Activated T-cell treated with anti-CD3 and anti-CD28 coated beads, Interleukin-2, amount 50 U/mL, for 72 hours (primary cell): ENCODE results near the gene NUAK2. TPM values are rescaled to one million over a fixed set of nuclear protein-coding genes. Genes with fewer than 3 reads are reported as not detected.

ENCODE experiments used
- ATAC-seq, 2 donors: fragments of 150-1000 bp; cut with Tn5 transposase; replicated peaks in 1 of 2; 2 replicates each; pipeline ENCODE4 v1.10.0; 2021; ENCODE audit warnings: moderate library complexity in 2 of 2, mild to moderate bottlenecking in 1 of 2
- DNase-seq, 2 donors: peaks; one replicate each; pipeline ENCODE4 v3.0.0; 2021 to 2022; ENCODE audit warnings: mixed read lengths in 1 of 2
- H3K27ac Mint-ChIP-seq: one replicate; pipeline ENCODE4 v1.8.0; 2022; ENCODE audit warnings: mild to moderate bottlenecking, moderate library complexity, mixed read lengths
- H3K27me3 Mint-ChIP-seq: one replicate; pipeline ENCODE4 v1.8.0; 2022; ENCODE audit warnings: low read depth, mixed read lengths
- H3K36me3 Mint-ChIP-seq, 2 donors: one replicate each; pipeline ENCODE4 v1.8.0; 2022; ENCODE audit warnings: mixed read lengths in 2 of 2, mild to moderate bottlenecking in 1 of 2; ENCODE audit not compliant: insufficient read depth in 2 of 2
- H3K4me1 Mint-ChIP-seq: one replicate; pipeline ENCODE4 v1.8.0; 2022; ENCODE audit warnings: low read depth, mixed read lengths
- H3K4me3 Mint-ChIP-seq, 2 donors: one replicate each; pipeline ENCODE4 v1.8.0; 2022; ENCODE audit warnings: mild to moderate bottlenecking in 2 of 2, mixed read lengths in 2 of 2, moderate library complexity in 2 of 2
- H3K9me3 Mint-ChIP-seq, 2 donors: one replicate each; pipeline ENCODE4 v1.8.0; 2022; ENCODE audit warnings: mixed read lengths in 2 of 2
- total RNA-seq, 2 donors: library from RNA; stranded (reverse); gene quantifications; one replicate each; pipeline ENCODE4 v1.2.3, GENCODE V29; 2022

The NUAK2 gene
- total RNA-seq, 2 donors from 2014 or later, result 5.4 to 5.7 TPM

DNA sequence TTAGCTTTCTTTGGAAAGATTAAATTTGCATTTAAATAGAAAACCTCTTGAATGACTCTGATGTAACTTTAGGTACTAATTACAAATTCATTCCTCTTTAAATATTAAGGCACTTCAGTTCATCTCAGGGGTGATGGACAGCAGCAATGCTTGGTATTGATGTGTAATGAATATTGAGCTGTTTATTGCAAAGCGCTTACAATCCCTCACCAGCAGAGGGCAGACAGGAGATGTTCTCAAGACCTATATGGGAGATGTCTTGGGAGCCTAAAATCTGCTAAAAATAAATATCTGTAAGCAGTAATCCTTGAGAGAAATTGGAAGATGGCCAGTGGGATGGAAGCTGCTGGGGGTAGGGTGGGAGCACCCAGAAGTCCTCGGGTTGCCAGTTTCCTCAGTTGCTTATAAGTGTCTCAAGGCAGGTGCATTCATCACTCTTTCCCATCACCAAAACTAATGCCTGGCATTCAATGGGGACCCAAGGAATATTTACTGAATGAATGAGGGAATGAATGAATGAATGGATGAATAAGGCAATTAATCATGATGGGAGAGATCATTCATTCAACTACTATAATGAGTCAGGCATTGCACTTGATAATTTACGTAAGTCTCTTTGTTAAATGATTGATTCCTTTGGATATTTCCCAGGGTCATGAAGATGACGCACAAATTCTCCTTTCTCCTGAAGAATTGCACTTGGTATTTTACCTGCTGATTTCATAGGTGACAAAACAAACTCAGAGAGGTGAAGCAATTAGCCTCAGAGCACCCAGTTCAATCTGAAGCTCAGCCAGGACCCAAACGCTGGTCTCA is 32.9 kb upstream of the NUAK2 start:
- Mint-ChIP-seq H3K36me3 (no peaks in the 10 kb centered on the region), H3K27ac (no peak overlapping the region)

GRCh38 chr1:205353612-205354011 is 32.1 kb upstream of the NUAK2 start:
- no peaks in the 10 kb centered on the region for H3K9me3 Mint-ChIP-seq
- H3K27ac Mint-ChIP-seq, result no peak overlapping the region
- ATAC-seq, result no peak
- no peaks in the 10 kb centered on the region for H3K36me3 Mint-ChIP-seq
- no peak for DNase-seq
- no peaks in the 10 kb centered on the region for H3K4me1 Mint-ChIP-seq
- H3K27me3 Mint-ChIP-seq, result peaks cover 29% of the 10 kb centered on the region
- no peak overlapping the region for H3K4me3 Mint-ChIP-seq

More for the DNA sequence above, 32.9 kb upstream of the NUAK2 start:
- ATAC-seq (peak; percentile 41 to 61), DNase-seq (peak; percentile 60 to 62)
- Mint-ChIP-seq H3K9me3 (no peaks in the 10 kb centered on the region), H3K27me3 (peaks cover 28% of the 10 kb centered on the region), H3K4me1 (no peaks in the 10 kb centered on the region), H3K4me3 (no peak overlapping the region)

- H3K4me1 Mint-ChIP-seq, result no peaks in the 10 kb centered on the region
- no peak overlapping the region for H3K4me3 Mint-ChIP-seq
- H3K9me3 Mint-ChIP-seq, result no peaks in the 10 kb centered on the region
- peaks cover 27% of the 10 kb centered on the region for H3K27me3 Mint-ChIP-seq
- DNase-seq (no peak), ATAC-seq (no peak)
- no peaks in the 10 kb centered on the region for H3K36me3 Mint-ChIP-seq
- H3K27ac Mint-ChIP-seq, result no peak overlapping the region
Measured at GRCh38 chr1:205353191-205353590, 31.6 kb upstream of the NUAK2 start.

DNA sequence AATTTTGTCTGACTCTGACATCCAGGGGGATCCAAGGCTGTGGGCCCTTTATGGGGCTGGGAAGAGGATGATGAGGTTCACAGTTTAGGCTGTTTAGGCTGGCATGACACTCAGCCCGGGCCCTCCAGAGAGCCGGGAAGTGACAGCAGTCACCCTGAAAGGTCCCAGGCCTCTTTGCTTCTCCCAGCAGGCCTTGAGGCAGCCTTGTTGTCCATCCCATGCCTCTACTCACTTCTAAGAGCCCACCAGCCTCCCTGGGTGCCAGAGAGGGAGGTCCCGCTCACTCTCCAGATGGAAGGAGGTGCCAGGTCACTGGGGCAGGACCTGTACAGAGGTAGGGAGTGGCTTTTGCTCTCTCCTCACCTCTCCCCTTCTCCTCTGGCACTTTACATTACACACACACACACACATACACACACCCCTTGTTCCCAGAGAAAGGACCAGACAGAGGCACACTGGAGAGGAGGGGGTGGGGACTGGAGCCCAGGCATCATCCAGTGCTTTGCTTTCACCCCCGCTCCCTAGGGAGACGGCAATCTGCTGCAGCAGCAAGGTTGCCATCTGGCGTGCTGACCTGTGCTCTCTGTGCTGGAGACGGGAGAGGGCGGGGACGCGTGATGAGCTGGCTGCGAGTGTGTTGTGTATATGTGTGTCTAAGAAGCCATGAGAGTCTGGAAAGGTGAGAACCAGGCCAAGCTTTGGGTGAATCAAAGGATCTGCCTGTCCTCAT is 30.6 kb upstream of the NUAK2 start:
- H3K4me1 Mint-ChIP-seq, result no peaks in the 10 kb centered on the region
- H3K36me3 Mint-ChIP-seq, result no peaks in the 10 kb centered on the region
- H3K4me3 Mint-ChIP-seq, result no peak overlapping the region
- no peaks in the 10 kb centered on the region for H3K9me3 Mint-ChIP-seq
- H3K27me3 Mint-ChIP-seq, result peaks cover 23% of the 10 kb centered on the region
- no peak for ATAC-seq
- no peak for DNase-seq
- no peak overlapping the region for H3K27ac Mint-ChIP-seq

GRCh38 chr1:205350691-205351141 is 29.2 kb upstream of the NUAK2 start:
- no peak overlapping the region for H3K27ac Mint-ChIP-seq
- H3K4me3 Mint-ChIP-seq, result no peak overlapping the region
- H3K36me3 Mint-ChIP-seq, result no peaks in the 10 kb centered on the region
- no peaks in the 10 kb centered on the region for H3K4me1 Mint-ChIP-seq
- ATAC-seq, result no peak
- no peak for DNase-seq
- peaks cover 28% of the 10 kb centered on the region for H3K27me3 Mint-ChIP-seq
- no peaks in the 10 kb centered on the region for H3K9me3 Mint-ChIP-seq

DNA sequence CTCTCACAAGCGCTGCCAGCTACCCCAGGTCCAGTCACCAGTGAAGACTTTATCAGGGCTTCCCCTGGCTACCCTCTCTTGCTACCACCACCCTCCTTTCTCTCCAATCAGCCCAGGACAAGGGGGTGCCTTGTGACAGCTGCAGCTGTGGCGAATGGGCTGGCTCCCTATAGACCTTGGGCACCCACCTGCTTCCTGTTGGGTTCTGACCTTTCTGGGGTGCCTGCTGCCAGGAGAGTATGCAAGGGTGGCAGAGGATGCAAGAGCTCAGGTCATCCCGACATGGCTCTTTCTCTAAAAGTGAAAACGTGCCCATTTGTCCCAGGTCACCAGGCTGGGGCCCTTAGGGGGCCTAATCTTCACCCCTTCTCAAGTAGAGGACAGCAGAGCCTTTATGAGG is 28.6 kb upstream of the NUAK2 start:
- DNase-seq (no peak), ATAC-seq (no peak)
- H3K27me3 Mint-ChIP-seq, result peaks cover 34% of the 10 kb centered on the region
- no peak overlapping the region for H3K27ac Mint-ChIP-seq
- H3K4me1 Mint-ChIP-seq, result no peaks in the 10 kb centered on the region
- no peak overlapping the region for H3K4me3 Mint-ChIP-seq
- no peaks in the 10 kb centered on the region for H3K36me3 Mint-ChIP-seq
- no peaks in the 10 kb centered on the region for H3K9me3 Mint-ChIP-seq

- Mint-ChIP-seq H3K9me3 (no peaks in the 10 kb centered on the region), H3K27ac (no peak overlapping the region), H3K4me3 (no peak overlapping the region), H3K27me3 (peaks cover 46% of the 10 kb centered on the region), H3K4me1 (peaks cover 9% of the 10 kb centered on the region), H3K36me3 (no peaks in the 10 kb centered on the region)
- ATAC-seq, result no peak
- no peak for DNase-seq
Measured at GRCh38 chr1:205348554-205349487, 27.3 kb upstream of the NUAK2 start.

- no peak for ATAC-seq
- no peaks in the 10 kb centered on the region for H3K36me3 Mint-ChIP-seq
- no peak overlapping the region for H3K4me3 Mint-ChIP-seq
- peaks cover 56% of the 10 kb centered on the region for H3K27me3 Mint-ChIP-seq
- no peaks in the 10 kb centered on the region for H3K9me3 Mint-ChIP-seq
- peaks cover 9% of the 10 kb centered on the region for H3K4me1 Mint-ChIP-seq
- H3K27ac Mint-ChIP-seq, result no peak overlapping the region
- no peak for DNase-seq
Measured at GRCh38 chr1:205346956-205347574, 25.5 kb upstream of the NUAK2 start.

GRCh38 chr1:205345761-205346160 is 24.2 kb upstream of the NUAK2 start:
- H3K27ac Mint-ChIP-seq, result no peak overlapping the region
- no peak for ATAC-seq
- H3K9me3 Mint-ChIP-seq, result no peaks in the 10 kb centered on the region
- H3K4me1 Mint-ChIP-seq, result peaks cover 9% of the 10 kb centered on the region
- no peak for DNase-seq
- H3K4me3 Mint-ChIP-seq, result no peak overlapping the region
- no peaks in the 10 kb centered on the region for H3K36me3 Mint-ChIP-seq
- H3K27me3 Mint-ChIP-seq, result peaks cover 59% of the 10 kb centered on the region

DNA sequence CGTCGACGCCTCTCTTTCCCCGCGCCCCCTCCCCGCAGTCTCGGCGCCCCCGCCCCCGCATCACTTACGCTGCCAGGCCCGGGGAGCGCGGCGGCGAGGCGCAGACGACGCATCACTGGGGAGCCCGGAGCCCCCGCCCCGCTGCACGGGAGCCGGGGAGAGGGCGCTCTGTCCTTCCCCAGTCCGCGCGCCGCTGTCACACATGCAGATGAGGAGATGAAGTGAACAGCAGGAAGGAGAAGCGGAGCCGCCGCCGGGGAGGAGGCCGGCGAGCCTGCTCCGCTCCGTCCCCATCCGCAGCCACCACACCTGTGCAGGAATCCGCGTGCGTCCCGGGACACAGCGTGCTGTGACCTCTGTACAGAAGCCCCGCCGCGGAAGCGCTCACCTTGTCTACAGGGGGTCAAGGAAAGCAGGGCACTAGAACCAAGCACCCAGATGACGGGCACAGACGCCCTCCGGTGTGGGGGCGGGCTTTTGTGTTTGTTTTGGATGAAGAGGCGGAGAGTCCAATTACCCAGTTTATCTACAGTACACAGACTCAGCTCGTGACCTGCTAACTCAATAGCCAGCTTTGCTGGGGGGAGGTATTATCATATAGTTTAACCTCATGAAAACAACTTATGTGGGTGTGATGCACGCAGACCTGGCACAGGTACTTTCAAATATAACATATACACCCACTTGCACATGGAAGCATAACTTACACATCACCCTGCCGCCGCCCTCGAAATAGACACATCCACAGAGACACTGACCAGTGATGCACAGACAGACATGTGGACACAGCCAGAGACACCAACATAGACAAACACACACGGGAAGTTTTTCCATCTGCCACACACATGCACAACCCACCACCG is 22.8 kb upstream of the NUAK2 start:
- no peaks in the 10 kb centered on the region for H3K9me3 Mint-ChIP-seq
- H3K36me3 Mint-ChIP-seq, result no peaks in the 10 kb centered on the region
- H3K27ac Mint-ChIP-seq, result no peak overlapping the region
- peaks cover 54% of the 10 kb centered on the region for H3K27me3 Mint-ChIP-seq
- ATAC-seq (peak; percentile 77 to 80), DNase-seq (peak; percentile 52 to 60)
- peak overlapping the region; percentile 79 to 83 for H3K4me3 Mint-ChIP-seq
- peaks cover 13% of the 10 kb centered on the region for H3K4me1 Mint-ChIP-seq

DNA sequence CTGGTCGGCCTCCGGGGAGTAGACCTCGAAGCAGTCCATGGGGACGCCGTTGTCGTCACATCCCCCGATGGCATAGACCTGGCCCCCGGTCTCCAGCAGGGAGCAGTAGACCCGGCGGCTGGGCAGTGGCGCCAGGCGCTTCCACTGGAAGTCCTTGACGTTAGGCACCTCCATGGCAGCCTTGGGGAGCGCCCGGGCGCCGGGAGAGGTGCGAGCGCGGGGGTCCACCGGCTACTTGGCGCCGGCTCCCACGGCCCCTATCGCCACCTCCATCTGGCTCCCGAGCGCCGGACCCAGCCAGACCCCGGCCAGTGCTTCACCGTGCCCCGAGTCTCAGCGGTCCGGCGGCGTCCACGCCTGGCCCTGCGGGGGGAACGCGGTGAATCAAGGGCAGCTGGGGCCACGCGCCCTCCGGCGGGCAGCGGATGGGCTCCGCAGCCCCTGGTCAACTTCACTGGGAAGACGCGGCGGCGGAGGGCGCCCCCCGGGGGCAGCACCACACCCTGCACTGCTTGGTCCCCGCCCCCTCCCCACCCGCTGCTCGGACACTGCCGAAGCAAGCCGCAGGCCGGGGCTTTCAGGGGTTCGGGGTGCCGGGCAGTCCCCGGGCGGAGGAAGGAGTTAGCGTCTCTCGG is 22.0 kb upstream of the NUAK2 start:
- peaks cover 17% of the 10 kb centered on the region for H3K4me1 Mint-ChIP-seq
- no peak overlapping the region for H3K27ac Mint-ChIP-seq
- H3K27me3 Mint-ChIP-seq, result peaks cover 49% of the 10 kb centered on the region
- peak in 1 of 2 donors; percentile 29 for DNase-seq
- peak; percentile 38 to 39 for ATAC-seq
- no peaks in the 10 kb centered on the region for H3K9me3 Mint-ChIP-seq
- H3K36me3 Mint-ChIP-seq, result no peaks in the 10 kb centered on the region
- H3K4me3 Mint-ChIP-seq, result peak overlapping the region in 1 of 2 donors; percentile 79
